ENCODE measurements around the gene DUSP8.

The DUSP8 gene

DNA sequence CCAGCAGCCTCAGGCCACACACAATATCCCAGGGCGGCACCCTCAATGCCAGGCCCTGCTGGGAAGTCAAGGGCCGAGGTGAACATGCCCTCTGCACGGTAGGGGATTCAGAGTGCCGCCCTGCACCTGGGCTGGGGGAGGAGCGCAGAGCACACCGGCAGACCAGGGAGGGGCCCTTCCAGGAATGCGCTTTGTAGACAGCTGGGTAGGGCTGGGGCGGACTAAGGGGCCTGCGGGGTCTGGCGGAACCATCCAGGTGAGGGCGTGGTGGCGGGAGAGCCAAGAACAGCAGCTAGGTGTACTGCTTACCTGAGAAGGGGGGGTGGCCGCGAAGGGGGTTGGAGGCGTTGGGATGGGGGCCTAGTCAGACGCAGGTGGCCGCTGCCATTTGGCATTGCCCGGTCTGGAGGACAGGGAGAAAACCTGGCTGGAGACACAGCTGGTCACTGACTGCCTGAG lies 26.0 kb downstream of the DUSP8 start:
- Mint-ChIP-seq H3K4me3 (peak overlapping the region; percentile 21), H3K27me3 (peaks cover 79% of the 10 kb centered on the region), H3K36me3 (no peaks in the 10 kb centered on the region), H3K4me1 (peaks cover 3% of the 10 kb centered on the region), H3K27ac (peak overlapping the region; percentile 33), H3K9me3 (no peaks in the 10 kb centered on the region)
- no peak for DNase-seq
- CTCF ChIA-PET, result interaction anchor here (0.8 to 5.2 kb wide), 9 partner anchors 8 to 148 kb away, joined by 3 to 51 read pairs (median 4); no protein-coding TSS in a partner anchor

- no peak for DNase-seq
- Mint-ChIP-seq H3K4me3 (no peak overlapping the region), H3K27me3 (peaks cover 86% of the 10 kb centered on the region), H3K4me1 (peaks cover 3% of the 10 kb centered on the region), H3K9me3 (no peaks in the 10 kb centered on the region), H3K27ac (no peak overlapping the region), H3K36me3 (no peaks in the 10 kb centered on the region)
- CTCF ChIA-PET, result interaction anchor here (5.2 kb wide), 1 partner anchor 29 kb away, joined by 51 read pairs; no protein-coding TSS in a partner anchor
Measured at GRCh38 chr11:1545432-1545831, 26.6 kb downstream of the DUSP8 start.

- peaks cover 85% of the 10 kb centered on the region for H3K27me3 Mint-ChIP-seq
- peaks cover 3% of the 10 kb centered on the region for H3K4me1 Mint-ChIP-seq
- CTCF ChIA-PET, result no interaction called here
- no peak for DNase-seq
- H3K27ac Mint-ChIP-seq, result no peak overlapping the region
- no peak overlapping the region for H3K4me3 Mint-ChIP-seq
- H3K9me3 Mint-ChIP-seq, result no peaks in the 10 kb centered on the region
- H3K36me3 Mint-ChIP-seq, result no peaks in the 10 kb centered on the region
Measured at GRCh38 chr11:1544536-1544935, 27.5 kb downstream of the DUSP8 start.

- H3K9me3 Mint-ChIP-seq, result no peaks in the 10 kb centered on the region
- H3K4me3 Mint-ChIP-seq, result no peak overlapping the region
- no peak for DNase-seq
- no peak overlapping the region for H3K27ac Mint-ChIP-seq
- peaks cover 3% of the 10 kb centered on the region for H3K4me1 Mint-ChIP-seq
- CTCF ChIA-PET, result no interaction called here
- H3K27me3 Mint-ChIP-seq, result peaks cover 81% of the 10 kb centered on the region
- H3K36me3 Mint-ChIP-seq, result no peaks in the 10 kb centered on the region
Measured at GRCh38 chr11:1543606-1544263, 28.3 kb downstream of the DUSP8 start.

- Mint-ChIP-seq H3K27ac (no peak overlapping the region), H3K36me3 (no peaks in the 10 kb centered on the region), H3K9me3 (no peaks in the 10 kb centered on the region), H3K27me3 (peaks cover 76% of the 10 kb centered on the region), H3K4me1 (peaks cover 4% of the 10 kb centered on the region), H3K4me3 (no peak overlapping the region)
- CTCF ChIA-PET, result no interaction called here
- DNase-seq, result no peak
Measured at GRCh38 chr11:1542267-1542666, 29.8 kb downstream of the DUSP8 start.

DNA sequence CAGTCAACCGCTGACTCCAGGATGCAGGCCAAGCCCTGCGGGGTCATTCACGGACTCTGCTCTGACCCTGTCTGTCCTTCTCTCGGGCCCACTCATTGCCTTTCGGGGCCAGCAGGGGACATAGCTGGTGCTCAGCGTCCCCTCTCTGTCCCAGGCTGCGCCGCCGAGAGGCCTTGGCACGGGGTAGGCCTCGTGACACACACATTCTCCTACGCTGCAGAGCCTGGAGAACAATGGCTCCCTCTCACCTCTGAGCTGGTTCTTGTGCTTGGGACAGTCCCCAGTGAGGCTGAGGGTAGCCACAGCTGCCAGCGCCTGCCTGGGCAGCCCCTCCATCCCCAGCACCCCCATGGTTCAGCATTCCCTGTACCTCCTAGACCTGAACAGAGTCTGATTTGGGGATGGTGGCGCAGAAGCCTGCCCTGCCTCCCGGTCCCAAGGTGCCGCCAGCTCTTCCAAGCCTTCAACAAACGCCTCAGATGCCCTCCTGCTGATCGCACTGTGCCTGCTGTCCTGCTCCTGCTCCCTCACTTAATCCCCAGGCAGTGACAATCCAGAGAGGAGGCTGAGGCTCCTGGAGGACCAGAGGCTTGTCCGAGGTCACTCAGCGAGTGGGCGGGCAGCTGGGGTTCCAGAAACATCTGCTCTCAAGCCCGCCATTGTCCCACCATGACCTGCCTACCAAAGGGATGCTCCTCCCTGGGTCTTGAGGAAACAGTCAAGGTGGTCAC lies 30.4 kb downstream of the DUSP8 start:
- no peaks in the 10 kb centered on the region for H3K9me3 Mint-ChIP-seq
- H3K27me3 Mint-ChIP-seq, result peaks cover 72% of the 10 kb centered on the region
- H3K36me3 Mint-ChIP-seq, result no peaks in the 10 kb centered on the region
- H3K27ac Mint-ChIP-seq, result no peak overlapping the region
- no peak overlapping the region for H3K4me3 Mint-ChIP-seq
- peaks cover 6% of the 10 kb centered on the region for H3K4me1 Mint-ChIP-seq
- no peak for DNase-seq
- CTCF ChIA-PET, result interaction anchor here (2.2 kb wide), 1 partner anchor 33 kb away, joined by 9 read pairs; no protein-coding TSS in a partner anchor

DNA sequence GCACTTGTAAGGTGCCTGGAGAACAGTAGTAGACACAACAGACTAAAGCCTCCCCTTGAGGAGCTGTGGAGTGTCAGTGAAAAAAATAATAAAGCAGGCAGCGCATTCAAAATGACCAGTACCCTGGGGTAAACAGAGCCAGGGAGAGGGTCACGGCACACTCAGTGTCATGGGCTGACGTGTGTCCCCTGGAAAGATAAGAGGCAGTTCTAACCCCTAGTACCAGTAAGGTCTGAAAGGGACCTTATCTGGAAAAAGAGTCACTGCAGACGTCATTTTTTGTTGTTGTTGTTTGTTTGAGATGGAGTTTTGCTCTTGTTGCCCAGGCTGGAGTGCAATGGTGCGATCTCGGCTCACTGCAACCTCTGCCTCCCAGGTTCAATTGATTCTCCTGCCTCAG lies 32.0 kb downstream of the DUSP8 start:
- H3K4me3 Mint-ChIP-seq, result no peak overlapping the region
- H3K36me3 Mint-ChIP-seq, result peaks cover 3% of the 10 kb centered on the region
- no peak overlapping the region for H3K27ac Mint-ChIP-seq
- H3K9me3 Mint-ChIP-seq, result no peaks in the 10 kb centered on the region
- H3K4me1 Mint-ChIP-seq, result peaks cover 11% of the 10 kb centered on the region
- no peak for DNase-seq
- H3K27me3 Mint-ChIP-seq, result peaks cover 56% of the 10 kb centered on the region
- CTCF ChIA-PET, result interaction anchor here (2.2 kb wide), 1 partner anchor 35 kb away, joined by 9 read pairs; no protein-coding TSS in a partner anchor

DNA sequence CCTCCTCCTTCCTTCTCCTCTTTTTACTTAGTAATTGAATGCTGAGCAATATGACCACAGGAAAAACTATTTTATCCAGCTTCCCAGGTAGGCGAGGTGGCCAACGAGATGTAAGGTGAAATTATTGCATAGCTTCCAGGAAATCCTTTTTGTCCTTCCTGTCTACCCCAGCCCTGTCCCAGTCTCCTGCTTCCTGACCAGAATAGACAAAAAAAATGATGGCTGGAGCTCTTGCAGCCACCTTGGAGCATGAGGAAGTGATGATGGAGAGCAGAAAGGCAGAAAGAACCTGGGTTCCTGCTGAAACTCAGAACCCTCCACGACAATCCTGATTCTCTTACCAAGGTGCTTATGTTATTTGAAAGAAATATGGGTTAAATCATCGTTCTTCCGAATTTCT lies 33.9 kb downstream of the DUSP8 start:
- DNase-seq, result no peak
- Mint-ChIP-seq H3K4me3 (no peak overlapping the region), H3K27ac (no peak overlapping the region)

GRCh38 chr11:1536065-1536843 lies 35.8 kb downstream of the DUSP8 start:
- H3K9me3 Mint-ChIP-seq, result no peaks in the 10 kb centered on the region
- CTCF ChIA-PET, result interaction anchor here (0.6 to 3.1 kb wide), 2 partner anchors 39 to 169 kb away, joined by 3 to 13 read pairs; no protein-coding TSS in a partner anchor
- peaks cover 14% of the 10 kb centered on the region for H3K36me3 Mint-ChIP-seq
- peaks cover 30% of the 10 kb centered on the region for H3K27me3 Mint-ChIP-seq
- no peak overlapping the region for H3K4me3 Mint-ChIP-seq
- no peak for DNase-seq
- peaks cover 20% of the 10 kb centered on the region for H3K4me1 Mint-ChIP-seq
- no peak overlapping the region for H3K27ac Mint-ChIP-seq

More for the DNA sequence above, 33.9 kb downstream of the DUSP8 start:
- Mint-ChIP-seq H3K36me3 (peaks cover 10% of the 10 kb centered on the region), H3K4me1 (peaks cover 14% of the 10 kb centered on the region), H3K27me3 (peaks cover 37% of the 10 kb centered on the region), H3K9me3 (no peaks in the 10 kb centered on the region)
- CTCF ChIA-PET, result interaction anchor here (1.2 to 3.1 kb wide), 2 partner anchors 9 to 37 kb away, joined by 7 to 13 read pairs; no protein-coding TSS in a partner anchor

GRCh38 chr11:1534682-1535081 lies 37.4 kb downstream of the DUSP8 start:
- CTCF ChIA-PET, result no interaction called here
- peaks cover 16% of the 10 kb centered on the region for H3K27me3 Mint-ChIP-seq
- no peaks in the 10 kb centered on the region for H3K9me3 Mint-ChIP-seq
- H3K27ac Mint-ChIP-seq, result no peak overlapping the region
- no peak for DNase-seq
- H3K36me3 Mint-ChIP-seq, result peaks cover 14% of the 10 kb centered on the region
- H3K4me1 Mint-ChIP-seq, result peaks cover 20% of the 10 kb centered on the region
- H3K4me3 Mint-ChIP-seq, result no peak overlapping the region

DNA sequence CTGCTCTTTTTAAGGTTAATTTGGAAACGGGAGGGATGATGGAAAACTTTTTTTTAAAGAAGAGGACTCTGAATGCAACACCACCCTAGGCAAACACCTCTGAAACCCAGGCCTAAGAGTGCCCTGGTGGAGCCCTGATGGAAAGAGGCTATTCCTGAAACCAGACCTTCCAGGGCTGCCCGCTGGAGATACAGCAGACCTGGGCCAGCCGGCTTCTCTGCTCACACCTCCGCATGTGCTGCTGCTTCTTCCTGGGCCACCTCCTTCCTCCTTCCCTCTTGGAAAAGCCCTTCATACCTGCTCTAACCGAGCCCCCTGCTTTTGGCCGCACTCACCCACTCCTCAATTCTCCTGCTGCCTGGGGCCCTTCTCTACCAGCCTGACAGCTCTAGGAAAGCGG lies 37.9 kb downstream of the DUSP8 start:
- CTCF ChIA-PET, result no interaction called here
- Mint-ChIP-seq H3K4me1 (peaks cover 20% of the 10 kb centered on the region), H3K27ac (no peak overlapping the region), H3K9me3 (no peaks in the 10 kb centered on the region), H3K27me3 (peaks cover 14% of the 10 kb centered on the region), H3K36me3 (peaks cover 14% of the 10 kb centered on the region), H3K4me3 (no peak overlapping the region)
- no peak for DNase-seq

- no peak for DNase-seq
- CTCF ChIA-PET, result no interaction called here
- Mint-ChIP-seq H3K4me3 (no peak overlapping the region), H3K27me3 (peaks cover 6% of the 10 kb centered on the region), H3K9me3 (no peaks in the 10 kb centered on the region), H3K36me3 (peaks cover 14% of the 10 kb centered on the region), H3K27ac (no peak overlapping the region), H3K4me1 (peaks cover 20% of the 10 kb centered on the region)
Measured at GRCh38 chr11:1533342-1533725, 38.7 kb downstream of the DUSP8 start.

DNA sequence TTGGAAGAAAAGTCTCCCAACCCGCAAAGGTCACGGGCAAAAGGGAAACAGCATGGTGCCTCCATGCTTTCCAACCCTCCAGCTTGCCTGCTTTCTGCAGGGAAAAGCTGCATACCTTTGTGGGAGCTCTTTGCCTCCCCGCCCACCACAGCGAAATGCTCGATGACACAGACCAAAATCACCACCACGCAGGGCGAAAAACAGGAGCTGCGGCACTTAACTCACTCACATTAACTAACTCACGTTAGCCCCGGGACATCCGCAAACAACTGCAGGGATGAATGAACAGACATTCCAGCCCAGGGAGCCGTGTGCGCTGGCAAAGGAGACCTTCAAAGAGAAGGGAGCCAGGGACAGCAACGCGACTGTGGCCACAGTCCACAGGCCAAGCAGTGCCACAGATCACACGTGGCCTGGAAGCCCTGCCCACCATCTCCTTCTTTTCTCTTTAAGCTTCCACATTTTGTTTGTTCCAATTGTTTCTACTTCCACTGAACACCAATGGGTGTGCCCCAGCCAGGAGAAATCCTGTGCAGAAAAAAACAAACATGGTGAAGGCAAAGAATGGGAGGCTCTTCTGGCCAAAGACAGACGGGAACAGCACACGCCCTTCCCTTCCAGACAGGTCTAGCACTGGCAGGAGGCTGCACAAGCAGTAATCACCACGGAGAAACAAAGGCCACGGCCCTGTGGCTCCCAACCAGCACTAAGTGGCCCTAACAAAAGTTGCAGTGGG lies 39.3 kb downstream of the DUSP8 start:
- CTCF ChIA-PET, result no interaction called here
- Mint-ChIP-seq H3K27ac (no peak overlapping the region), H3K4me3 (no peak overlapping the region)

More for the DNA sequence above, 39.3 kb downstream of the DUSP8 start:
- no peak for DNase-seq
- Mint-ChIP-seq H3K36me3 (peaks cover 14% of the 10 kb centered on the region), H3K27me3 (peaks cover under 1% of the 10 kb centered on the region), H3K4me1 (peaks cover 17% of the 10 kb centered on the region), H3K9me3 (no peaks in the 10 kb centered on the region)

Measured in activated naive CD4-positive, alpha-beta T cell treated with anti-CD3 and anti-CD28 coated beads, Interleukin-2, amount 10 ng/mL, durations not matched to agents 7 days and 5 days (primary cell).